Astrocyte (in vitro differentiated cells and primary cell): ENCODE measurements around the gene CCL23. TPM values are rescaled to one million over a fixed set of nuclear protein-coding genes. Genes with fewer than 3 reads are reported as not detected.

Source experiments
- DNase-seq: peaks from one replicate; pipeline ENCODE4 v3.0.0-alpha.2; 2010; ENCODE audit warnings: low read depth
- FAIRE-seq: peaks from 2 replicates; lab custom pipeline; 2011; peaks lifted over from hg19 to GRCh38; lab: Jason Lieb, UNC
- H2AFZ ChIP-seq: 2 replicates; pipeline ENCODE4 v1.6.0; 2012; ENCODE audit warnings: low read depth, low read length, inconsistent platforms
- H3K27ac ChIP-seq: 2 replicates; pipeline ENCODE4 v1.5.1; 2011; ENCODE audit warnings: low read depth, low read length, inconsistent platforms
- H3K27me3 ChIP-seq: 2 replicates; pipeline ENCODE4 v1.6.0; 2011; ENCODE audit warnings: low read length, inconsistent platforms; ENCODE audit not compliant: insufficient read depth
- H3K36me3 ChIP-seq: 2 replicates; pipeline ENCODE4 v1.5.1; 2011; ENCODE audit warnings: low read length, inconsistent platforms; ENCODE audit not compliant: insufficient read depth
- H3K4me1 ChIP-seq: 2 replicates; pipeline ENCODE4 v1.5.1; 2011; ENCODE audit warnings: low read length, inconsistent platforms; ENCODE audit not compliant: insufficient read depth
- H3K4me2 ChIP-seq: 2 replicates; pipeline ENCODE4 v1.6.0; 2012; ENCODE audit warnings: low read length, inconsistent platforms
- H3K4me3 ChIP-seq: 2 replicates; pipeline ENCODE4 v1.5.1; 2011; ENCODE audit warnings: low read depth, mild to moderate bottlenecking, low read length, inconsistent platforms; ENCODE audit not compliant: insufficient read depth
- H3K79me2 ChIP-seq: 2 replicates; pipeline ENCODE4 v1.6.0; 2012; ENCODE audit warnings: mild to moderate bottlenecking, low read length, inconsistent platforms; ENCODE audit not compliant: insufficient read depth
- H3K9ac ChIP-seq: 2 replicates; pipeline ENCODE4 v1.6.0; 2012; ENCODE audit warnings: mild to moderate bottlenecking, low read length, inconsistent platforms
- H3K9me3 ChIP-seq: 2 replicates; pipeline ENCODE4 v1.5.1; 2012; ENCODE audit warnings: low read depth, mild to moderate bottlenecking, low read length, inconsistent platforms; ENCODE audit not compliant: insufficient read depth
- H4K20me1 ChIP-seq: 2 replicates; pipeline ENCODE4 v1.6.0; 2012; ENCODE audit warnings: low read length, inconsistent platforms; ENCODE audit not compliant: insufficient read depth
- H3K27ac Mint-ChIP-seq: one replicate; pipeline ENCODE4 v1.8.0; 2021; ENCODE audit warnings: mild to moderate bottlenecking, mixed read lengths; ENCODE audit not compliant: unreplicated experiment
- H3K27me3 Mint-ChIP-seq: one replicate; pipeline ENCODE4 v1.8.0; 2021; ENCODE audit warnings: low read depth, mixed read lengths; ENCODE audit not compliant: unreplicated experiment
- H3K36me3 Mint-ChIP-seq: one replicate; pipeline ENCODE4 v1.8.0; 2021; ENCODE audit warnings: low read depth, mixed read lengths; ENCODE audit not compliant: unreplicated experiment
- H3K4me1 Mint-ChIP-seq: one replicate; pipeline ENCODE4 v1.8.0; 2021; ENCODE audit warnings: low read depth, mixed read lengths; ENCODE audit not compliant: unreplicated experiment
- H3K4me3 Mint-ChIP-seq: one replicate; pipeline ENCODE4 v1.8.0; 2021; ENCODE audit warnings: mild to moderate bottlenecking, moderate library complexity, mixed read lengths; ENCODE audit not compliant: unreplicated experiment
- H3K9me3 Mint-ChIP-seq: one replicate; pipeline ENCODE4 v1.8.0; 2021; ENCODE audit warnings: mild to moderate bottlenecking, mixed read lengths; ENCODE audit not compliant: unreplicated experiment
- EZH2 ChIP-seq: IDR thresholded peaks from 2 replicates; pipeline ENCODE4 v1.6.1; 2012; ENCODE audit warnings: mild to moderate bottlenecking, low read length, inconsistent platforms; ENCODE audit not compliant: insufficient read depth
- total RNA-seq: library from RNA; stranded (reverse); gene quantifications from 2 replicates; pipeline ENCODE4 v1.2.1, GENCODE V29; 2021
- TF ChIP-seq, protein P1 (sequence below): IDR thresholded peaks from 2 replicates; pipeline ENCODE4 v1.5.1; 2011; ENCODE audit warnings: low read depth, mild to moderate bottlenecking, inconsistent platforms, low read length, moderate library complexity; ENCODE audit not compliant: insufficient read depth

The CCL23 gene
- total RNA-seq, 1 donor from 2014 or later, result not detected

DNA sequence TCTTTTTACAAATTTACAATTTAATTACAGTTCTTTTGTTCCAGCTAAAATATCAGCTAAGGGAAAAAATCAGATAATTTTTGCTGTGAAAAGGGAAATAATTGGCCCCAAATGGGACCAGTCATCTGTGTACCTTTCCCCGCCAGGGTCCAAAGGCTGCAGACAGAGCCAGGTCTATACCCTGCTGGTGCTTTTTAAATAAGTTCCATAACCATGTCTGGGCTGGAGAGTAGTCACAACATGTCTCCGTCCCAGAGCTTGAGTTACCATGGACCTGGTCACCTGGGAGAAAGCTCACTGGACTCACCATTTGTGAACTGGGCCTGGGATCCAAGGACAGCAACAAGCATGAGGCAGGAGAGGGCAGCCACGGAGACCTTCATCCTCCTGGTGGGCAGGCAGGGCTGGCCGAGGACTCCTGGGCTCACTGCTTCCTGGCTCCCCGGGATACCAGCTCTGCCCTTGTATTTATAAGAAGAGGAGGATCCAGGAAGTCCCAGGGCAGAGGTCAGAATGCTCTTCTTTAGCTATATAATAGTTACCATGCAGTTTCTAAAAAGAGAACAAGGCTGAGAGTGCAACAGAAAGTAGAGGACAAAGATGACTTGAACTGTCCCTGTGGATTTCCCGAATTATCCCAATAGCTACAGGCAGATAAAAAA is 16.5 kb downstream of the CCL23 start, which contains the start of gene CCL15:
Gene CCL15 (minus strand): TSS at position 444 of the 662 bp plus-strand sequence. CDS start 61 bp downstream, at position 383.
- Histone ChIP-seq H3K9me3 (no peaks in the 10 kb centered on the region), H4K20me1 (no peaks in the 10 kb centered on the region), H3K27ac (no peak within 1 kb of the TSS), H3K27me3 (no peaks in the 10 kb centered on the region), H3K4me1 (no peaks in the 10 kb centered on the region), H3K4me3 (no peak within 1 kb of the TSS), H2AFZ (no peak within 1 kb of the TSS), H3K9ac (no peak within 1 kb of the TSS), H3K79me2 (no peaks in the 10 kb centered on the region), H3K4me2 (no peak within 1 kb of the TSS), H3K36me3 (no peaks in the 10 kb centered on the region)
- no peak for DNase-seq
- no peak for FAIRE-seq
- H3K4me3 Mint-ChIP-seq, result no peak within 1 kb of the TSS
- H3K4me1 Mint-ChIP-seq, result no peaks in the 10 kb centered on the region
- no peaks in the 10 kb centered on the region for H3K36me3 Mint-ChIP-seq
- H3K27ac Mint-ChIP-seq, result no peak within 1 kb of the TSS
- no peak for TF ChIP-seq EZH2
- TF ChIP-seq, protein P1, sequence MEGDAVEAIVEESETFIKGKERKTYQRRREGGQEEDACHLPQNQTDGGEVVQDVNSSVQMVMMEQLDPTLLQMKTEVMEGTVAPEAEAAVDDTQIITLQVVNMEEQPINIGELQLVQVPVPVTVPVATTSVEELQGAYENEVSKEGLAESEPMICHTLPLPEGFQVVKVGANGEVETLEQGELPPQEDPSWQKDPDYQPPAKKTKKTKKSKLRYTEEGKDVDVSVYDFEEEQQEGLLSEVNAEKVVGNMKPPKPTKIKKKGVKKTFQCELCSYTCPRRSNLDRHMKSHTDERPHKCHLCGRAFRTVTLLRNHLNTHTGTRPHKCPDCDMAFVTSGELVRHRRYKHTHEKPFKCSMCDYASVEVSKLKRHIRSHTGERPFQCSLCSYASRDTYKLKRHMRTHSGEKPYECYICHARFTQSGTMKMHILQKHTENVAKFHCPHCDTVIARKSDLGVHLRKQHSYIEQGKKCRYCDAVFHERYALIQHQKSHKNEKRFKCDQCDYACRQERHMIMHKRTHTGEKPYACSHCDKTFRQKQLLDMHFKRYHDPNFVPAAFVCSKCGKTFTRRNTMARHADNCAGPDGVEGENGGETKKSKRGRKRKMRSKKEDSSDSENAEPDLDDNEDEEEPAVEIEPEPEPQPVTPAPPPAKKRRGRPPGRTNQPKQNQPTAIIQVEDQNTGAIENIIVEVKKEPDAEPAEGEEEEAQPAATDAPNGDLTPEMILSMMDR, result no peak
- peaks cover 9% of the 10 kb centered on the region for H3K27me3 Mint-ChIP-seq
- peaks cover 3% of the 10 kb centered on the region for H3K9me3 Mint-ChIP-seq

DNA sequence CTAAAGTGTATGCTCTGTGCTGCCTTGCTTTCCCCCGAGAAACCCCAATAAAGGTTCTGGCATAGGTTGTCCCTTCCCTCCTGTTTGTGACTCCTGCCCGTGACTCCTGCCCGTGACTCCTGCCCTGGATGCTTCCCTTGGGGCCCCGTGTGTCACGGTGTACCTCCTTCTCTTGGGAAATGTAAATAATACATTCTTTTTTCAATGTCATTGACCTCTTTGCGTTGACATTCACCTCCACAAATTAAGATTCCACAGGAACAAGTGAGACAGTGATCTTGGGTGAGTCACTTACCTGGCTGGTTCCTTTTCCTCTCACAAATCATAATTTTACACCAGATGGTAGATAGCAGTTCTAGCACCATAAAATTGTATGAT is 17.1 kb downstream of the CCL23 start:
- no peaks in the 10 kb centered on the region for H3K9me3 ChIP-seq
- TF ChIP-seq, protein P1, result no peak
- no peak for TF ChIP-seq EZH2
- Mint-ChIP-seq H3K4me1 (no peaks in the 10 kb centered on the region), H3K4me3 (no peak overlapping the region), H3K9me3 (peaks cover 3% of the 10 kb centered on the region), H3K36me3 (no peaks in the 10 kb centered on the region), H3K27ac (no peak overlapping the region), H3K27me3 (peaks cover 9% of the 10 kb centered on the region)
- H3K36me3 ChIP-seq, result no peaks in the 10 kb centered on the region
- FAIRE-seq (no peak), DNase-seq (no peak)
- no peak overlapping the region for H3K27ac ChIP-seq
- no peak overlapping the region for H3K9ac ChIP-seq
- no peaks in the 10 kb centered on the region for H3K4me1 ChIP-seq
- no peaks in the 10 kb centered on the region for H3K79me2 ChIP-seq
- no peak overlapping the region for H3K4me3 ChIP-seq
- H2AFZ ChIP-seq, result no peak overlapping the region
- no peak overlapping the region for H3K4me2 ChIP-seq
- no peaks in the 10 kb centered on the region for H3K27me3 ChIP-seq
- H4K20me1 ChIP-seq, result no peaks in the 10 kb centered on the region

DNA sequence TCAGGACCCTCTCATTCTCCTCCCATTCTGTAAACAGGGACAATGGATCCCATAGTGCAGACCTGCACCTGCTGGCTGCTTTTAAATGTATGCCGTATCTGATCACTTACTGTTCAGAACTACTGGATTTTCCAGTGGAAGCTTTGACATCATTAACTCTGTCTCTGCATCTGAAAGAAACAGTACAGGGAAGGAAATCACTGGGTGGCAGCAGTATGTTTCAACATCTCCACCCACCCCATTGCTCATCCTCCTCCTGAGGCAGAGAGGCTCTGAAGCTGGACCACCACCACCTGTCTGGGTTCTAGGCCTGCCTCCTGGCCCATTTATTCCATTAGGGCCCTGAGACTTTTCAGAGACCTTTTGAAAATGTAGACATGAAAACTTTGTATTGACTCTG is 19.0 kb downstream of the CCL23 start:
- H3K4me1 Mint-ChIP-seq, result no peaks in the 10 kb centered on the region
- FAIRE-seq, result no peak
- H3K9me3 ChIP-seq, result no peaks in the 10 kb centered on the region
- H3K27me3 Mint-ChIP-seq, result peaks cover 16% of the 10 kb centered on the region
- no peaks in the 10 kb centered on the region for H4K20me1 ChIP-seq
- H3K9me3 Mint-ChIP-seq, result peaks cover 7% of the 10 kb centered on the region
- no peak for DNase-seq
- no peaks in the 10 kb centered on the region for H3K36me3 ChIP-seq
- no peaks in the 10 kb centered on the region for H3K36me3 Mint-ChIP-seq
- H3K4me3 Mint-ChIP-seq, result no peak overlapping the region
- no peak overlapping the region for H3K4me3 ChIP-seq
- no peak overlapping the region for H3K4me2 ChIP-seq
- H3K4me1 ChIP-seq, result no peaks in the 10 kb centered on the region
- no peak overlapping the region for H3K27ac ChIP-seq
- no peaks in the 10 kb centered on the region for H3K79me2 ChIP-seq
- TF ChIP-seq, protein P1, result no peak
- H3K27me3 ChIP-seq, result no peaks in the 10 kb centered on the region
- H3K27ac Mint-ChIP-seq, result no peak overlapping the region
- no peak overlapping the region for H2AFZ ChIP-seq
- no peak overlapping the region for H3K9ac ChIP-seq
